Measurements from ENCODE around the gene MICAL2. TPM values are rescaled to one million over a fixed set of nuclear protein-coding genes. Genes with fewer than 3 reads are reported as not detected.

MICAL2 gene
- total and polyA plus RNA-seq, 10 of the 15 experiments (the other 5 are each of a cell fraction or from before 2014, with no cell fraction given) = 0.90 to 5.6 (median 2.4) TPM

DNA sequence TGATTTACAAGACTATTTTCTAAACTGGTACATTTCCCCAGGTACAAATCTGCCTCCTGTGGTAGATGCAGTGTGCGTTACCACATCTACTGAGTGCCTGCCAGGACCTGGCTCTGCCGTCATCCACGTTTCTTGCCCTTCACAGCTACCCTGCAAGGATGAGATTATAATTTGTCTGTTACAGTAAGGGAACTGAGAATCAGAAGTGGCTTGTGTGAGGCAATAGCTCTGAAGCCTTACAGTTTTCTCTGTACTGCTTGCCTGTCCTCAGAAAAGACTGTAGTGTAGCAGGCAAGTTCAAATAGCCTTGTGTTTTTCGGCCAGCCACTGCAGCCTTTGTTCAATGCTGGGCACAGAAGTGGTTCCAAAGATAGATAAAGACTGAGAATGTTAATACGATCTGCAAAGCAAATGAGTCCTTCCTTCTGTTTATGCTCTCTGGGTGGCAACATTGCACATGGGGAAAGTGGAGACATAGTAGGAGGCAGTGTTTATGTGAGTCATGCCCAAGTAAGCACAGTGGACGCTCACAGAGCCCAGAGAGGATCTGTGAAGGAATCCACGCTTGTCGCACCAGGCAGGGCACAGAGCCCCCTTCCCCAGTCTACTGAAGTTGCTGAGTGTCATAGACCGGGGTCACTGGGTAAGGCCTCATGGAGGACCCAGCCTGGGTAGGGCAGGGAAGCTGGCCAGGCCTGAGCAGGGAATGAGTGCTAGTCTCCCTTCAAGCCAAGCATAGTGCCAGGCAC is 49.1 kb downstream of the MICAL2 start:
- H4K20me1 ChIP-seq (ENCODE audit: control insufficient read depth, insufficient read depth) = no peaks in the 10 kb centered on the region
- no peak for DNase-seq (ENCODE audit: low read depth, low spot score)
- intact Hi-C loops (cut with micrococcal nuclease; ENCODE audit: unreplicated experiment) = loop anchor here (5.0 kb wide), 1 partner anchor 123 kb away; no protein-coding TSS in a partner anchor
- 51% methylated on average over 9 of the region's 9 CpGs for WGBS (ENCODE audit: insufficient coverage, insufficient replicate concordance, low lambda C conversion rate, missing lambda C conversion rate)
- H3K27ac ChIP-seq (ENCODE audit: control insufficient read depth, insufficient read depth) = no peak overlapping the region
- ChIA-PET CTCF (interaction anchor here (0.9 to 1.0 kb wide), 2 partner anchors 25 to 77 kb away, joined by 3 to 5 read pairs; no protein-coding TSS in a partner anchor), SMC1A (ENCODE audit: uncharacterized antibody, unreplicated experiment) (interaction anchor here (1.4 kb wide), 1 partner anchor 14 kb away, joined by 7 read pairs; no protein-coding TSS in a partner anchor), RAD21 (ENCODE audit: unreplicated experiment) (interaction anchor here (1.3 kb wide), 1 partner anchor 122 kb away, joined by 3 read pairs; no protein-coding TSS in a partner anchor), POLR2A (no interaction called here)
- no peaks in the 10 kb centered on the region for H3K9me3 ChIP-seq (replicated peaks; ENCODE audit: control insufficient read depth, insufficient read depth, low read length)
- H3K79me2 ChIP-seq (ENCODE audit: control insufficient read depth, insufficient read depth, low read length) = no peaks in the 10 kb centered on the region
- H3K9ac ChIP-seq (ENCODE audit: control insufficient read depth, insufficient read depth, low read length) = no peak overlapping the region
- ATAC-seq = peak; percentile 46
- H3K4me3 ChIP-seq = no peak overlapping the region
- H3K4me2 ChIP-seq (ENCODE audit: control insufficient read depth, insufficient read depth) = no peak overlapping the region
- FAIRE-seq = no peak
- no peak overlapping the region for H2AFZ ChIP-seq (ENCODE audit: control insufficient read depth, low read depth, low read length)
- in situ Hi-C loops (cut with MboI) = no loop called here
- peak; percentile 50; the same call in 1 of the 2 replicates for TF ChIP-seq SPI1 (IDR thresholded peaks at IDR 0.05; ENCODE audit: borderline replicate concordance, insufficient read depth, low read depth, low read length)
- no peak for TF ChIP-seq PAX5 (IDR thresholded peaks at IDR 0.05; ENCODE audit: borderline replicate concordance, low read depth, low read length)
- H3K4me1 ChIP-seq (ENCODE audit: control insufficient read depth, insufficient read depth, low read length) = no peaks in the 10 kb centered on the region
- BruUV-seq (replicated peaks) = no TSS peak
- no peaks in the 10 kb centered on the region for H3K36me3 ChIP-seq (ENCODE audit: control insufficient read depth in 2 of 2, insufficient read depth in 2 of 2, low read length in 1 of 2)
- no peaks in the 10 kb centered on the region for H3K27me3 ChIP-seq (replicated peaks in 1 of 2; ENCODE audit: control insufficient read depth in 2 of 2, insufficient read depth in 2 of 2, low read length in 1 of 2)

DNA sequence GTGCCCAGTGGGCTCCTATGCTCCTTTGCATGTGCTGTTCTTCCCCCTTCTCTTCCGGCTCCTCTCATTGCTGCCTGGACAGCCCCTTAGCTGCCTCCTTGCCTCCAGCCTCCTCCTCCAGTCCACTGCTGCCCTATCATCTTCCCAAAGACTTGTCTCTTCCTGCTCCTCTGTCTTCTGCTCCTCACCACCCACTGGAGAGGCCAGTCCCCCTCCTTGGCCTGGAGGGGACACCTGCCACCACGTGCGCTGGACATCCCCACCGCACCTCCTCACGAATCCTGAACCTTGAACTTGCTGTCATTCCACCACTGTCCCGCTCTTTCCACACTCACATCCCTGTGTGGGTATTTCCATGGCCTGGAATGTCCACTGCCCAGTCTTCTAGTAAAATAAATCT is 49.8 kb downstream of the MICAL2 start:
- no peak for FAIRE-seq
- ChIA-PET RAD21 (ENCODE audit: unreplicated experiment) (no interaction called here), SMC1A (ENCODE audit: uncharacterized antibody, unreplicated experiment) (interaction anchor here (0.6 kb wide), 2 partner anchors 12 to 73 kb away, joined by 3 read pairs; no protein-coding TSS in a partner anchor), CTCF (interaction anchor here (1.0 kb wide), 1 partner anchor 78 kb away, joined by 4 read pairs; no protein-coding TSS in a partner anchor), POLR2A (interaction anchor here (0.9 kb wide), 1 partner anchor 18 kb away, joined by 3 read pairs; no protein-coding TSS in a partner anchor)
- H3K27ac ChIP-seq (ENCODE audit: control insufficient read depth, insufficient read depth) = no peak overlapping the region
- intact Hi-C loops (cut with micrococcal nuclease; ENCODE audit: unreplicated experiment) (loop anchor here (5.0 kb wide), 1 partner anchor 122 kb away; no protein-coding TSS in a partner anchor), in situ Hi-C loops (cut with MboI) (no loop called here)
- H4K20me1 ChIP-seq (ENCODE audit: control insufficient read depth, insufficient read depth) = no peaks in the 10 kb centered on the region
- H3K9ac ChIP-seq (ENCODE audit: control insufficient read depth, insufficient read depth, low read length) = no peak overlapping the region
- no peak for DNase-seq (ENCODE audit: low read depth, low spot score)
- H2AFZ ChIP-seq (ENCODE audit: control insufficient read depth, low read depth, low read length) = no peak overlapping the region
- no peak overlapping the region for H3K4me3 ChIP-seq
- H3K36me3 ChIP-seq (ENCODE audit: control insufficient read depth in 2 of 2, insufficient read depth in 2 of 2, low read length in 1 of 2) = no peaks in the 10 kb centered on the region
- H3K4me1 ChIP-seq (ENCODE audit: control insufficient read depth, insufficient read depth, low read length) = no peaks in the 10 kb centered on the region
- 57% methylated on average over 6 of the region's 6 CpGs for WGBS (ENCODE audit: insufficient coverage, insufficient replicate concordance, low lambda C conversion rate, missing lambda C conversion rate)
- no peaks in the 10 kb centered on the region for H3K27me3 ChIP-seq (replicated peaks in 1 of 2; ENCODE audit: control insufficient read depth in 2 of 2, insufficient read depth in 2 of 2, low read length in 1 of 2)
- no TSS peak for BruUV-seq (replicated peaks)
- no peaks in the 10 kb centered on the region for H3K9me3 ChIP-seq (replicated peaks; ENCODE audit: control insufficient read depth, insufficient read depth, low read length)
- H3K79me2 ChIP-seq (ENCODE audit: control insufficient read depth, insufficient read depth, low read length) = no peaks in the 10 kb centered on the region
- ATAC-seq = no peak
- no peak overlapping the region for H3K4me2 ChIP-seq (ENCODE audit: control insufficient read depth, insufficient read depth)
- TF ChIP-seq, protein P1, sequence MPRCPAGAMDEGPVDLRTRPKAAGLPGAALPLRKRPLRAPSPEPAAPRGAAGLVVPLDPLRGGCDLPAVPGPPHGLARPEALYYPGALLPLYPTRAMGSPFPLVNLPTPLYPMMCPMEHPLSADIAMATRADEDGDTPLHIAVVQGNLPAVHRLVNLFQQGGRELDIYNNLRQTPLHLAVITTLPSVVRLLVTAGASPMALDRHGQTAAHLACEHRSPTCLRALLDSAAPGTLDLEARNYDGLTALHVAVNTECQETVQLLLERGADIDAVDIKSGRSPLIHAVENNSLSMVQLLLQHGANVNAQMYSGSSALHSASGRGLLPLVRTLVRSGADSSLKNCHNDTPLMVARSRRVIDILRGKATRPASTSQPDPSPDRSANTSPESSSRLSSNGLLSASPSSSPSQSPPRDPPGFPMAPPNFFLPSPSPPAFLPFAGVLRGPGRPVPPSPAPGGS (IDR thresholded peaks at IDR 0.05; ENCODE audit: borderline replicate concordance, insufficient read depth, low read depth, low read length, poor library complexity, severe bottlenecking) = no peak
- TF ChIP-seq, protein P2, sequence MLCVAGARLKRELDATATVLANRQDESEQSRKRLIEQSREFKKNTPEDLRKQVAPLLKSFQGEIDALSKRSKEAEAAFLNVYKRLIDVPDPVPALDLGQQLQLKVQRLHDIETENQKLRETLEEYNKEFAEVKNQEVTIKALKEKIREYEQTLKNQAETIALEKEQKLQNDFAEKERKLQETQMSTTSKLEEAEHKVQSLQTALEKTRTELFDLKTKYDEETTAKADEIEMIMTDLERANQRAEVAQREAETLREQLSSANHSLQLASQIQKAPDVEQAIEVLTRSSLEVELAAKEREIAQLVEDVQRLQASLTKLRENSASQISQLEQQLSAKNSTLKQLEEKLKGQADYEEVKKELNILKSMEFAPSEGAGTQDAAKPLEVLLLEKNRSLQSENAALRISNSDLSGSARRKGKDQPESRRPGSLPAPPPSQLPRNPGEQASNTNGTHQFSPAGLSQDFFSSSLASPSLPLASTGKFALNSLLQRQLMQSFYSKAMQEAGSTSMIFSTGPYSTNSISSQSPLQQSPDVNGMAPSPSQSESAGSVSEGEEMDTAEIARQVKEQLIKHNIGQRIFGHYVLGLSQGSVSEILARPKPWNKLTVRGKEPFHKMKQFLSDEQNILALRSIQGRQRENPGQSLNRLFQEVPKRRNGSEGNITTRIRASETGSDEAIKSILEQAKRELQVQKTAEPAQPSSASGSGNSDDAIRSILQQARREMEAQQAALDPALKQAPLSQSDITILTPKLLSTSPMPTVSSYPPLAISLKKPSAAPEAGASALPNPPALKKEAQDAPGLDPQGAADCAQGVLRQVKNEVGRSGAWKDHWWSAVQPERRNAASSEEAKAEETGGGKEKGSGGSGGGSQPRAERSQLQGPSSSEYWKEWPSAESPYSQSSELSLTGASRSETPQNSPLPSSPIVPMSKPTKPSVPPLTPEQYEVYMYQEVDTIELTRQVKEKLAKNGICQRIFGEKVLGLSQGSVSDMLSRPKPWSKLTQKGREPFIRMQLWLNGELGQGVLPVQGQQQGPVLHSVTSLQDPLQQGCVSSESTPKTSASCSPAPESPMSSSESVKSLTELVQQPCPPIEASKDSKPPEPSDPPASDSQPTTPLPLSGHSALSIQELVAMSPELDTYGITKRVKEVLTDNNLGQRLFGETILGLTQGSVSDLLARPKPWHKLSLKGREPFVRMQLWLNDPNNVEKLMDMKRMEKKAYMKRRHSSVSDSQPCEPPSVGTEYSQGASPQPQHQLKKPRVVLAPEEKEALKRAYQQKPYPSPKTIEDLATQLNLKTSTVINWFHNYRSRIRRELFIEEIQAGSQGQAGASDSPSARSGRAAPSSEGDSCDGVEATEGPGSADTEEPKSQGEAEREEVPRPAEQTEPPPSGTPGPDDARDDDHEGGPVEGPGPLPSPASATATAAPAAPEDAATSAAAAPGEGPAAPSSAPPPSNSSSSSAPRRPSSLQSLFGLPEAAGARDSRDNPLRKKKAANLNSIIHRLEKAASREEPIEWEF (IDR thresholded peaks at IDR 0.05; ENCODE audit: insufficient replicate concordance, low read depth, low read length) = no peak
- TF ChIP-seq FOS (IDR thresholded peaks at IDR 0.05; ENCODE audit: borderline replicate concordance, extremely low read depth, insufficient read length) (no peak), BMI1 (IDR thresholded peaks at IDR 0.05; ENCODE audit: borderline replicate concordance) (no peak), ZNF622 (IDR thresholded peaks at IDR 0.05) (no peak), RUNX3 (IDR thresholded peaks at IDR 0.05; ENCODE audit: low read length) (no peak), NBN (IDR thresholded peaks at IDR 0.05) (no peak)
